HepG2 (cell line): ENCODE measurements around the gene SEPTIN10. TPM values are rescaled to one million over a fixed set of nuclear protein-coding genes. Genes with fewer than 3 reads are reported as not detected.
A peak's percentile ranks its signal among the peaks of the same experiment; 100 is the strongest.

Source experiments
- AGO1 ChIP-seq: fragments of 200-400 bp; formaldehyde crosslinking; IDR thresholded peaks from 2 replicates; pipeline ENCODE4 v1.6.1; 2017; ENCODE audit warnings: mild to moderate bottlenecking, low read depth, low read length, moderate library complexity; ENCODE audit not compliant: poor library complexity, severe bottlenecking
- ATF7 ChIP-seq, 2 experiments: fragments of 450-650 bp in 1 of 2; sonication (generic) in 1 of 2; formaldehyde crosslinking in 1 of 2; IDR thresholded peaks; 2 replicates each; pipeline versions ENCODE4 v1.4.0 to v1.6.1; 2016 to 2020; ENCODE audit warnings: antibody characterized with exemption in 1 of 2, mild to moderate bottlenecking in 1 of 2, missing genetic modification reagents in 1 of 2
- DMAP1 ChIP-seq: IDR thresholded peaks from 2 replicates; pipeline ENCODE4 v1.6.1; 2016
- HNRNPL ChIP-seq: fragments of 200-400 bp; formaldehyde crosslinking; IDR thresholded peaks from 2 replicates; pipeline ENCODE4 v1.6.1; 2017; ENCODE audit warnings: mild to moderate bottlenecking, low read depth, low read length
- PAWR ChIP-seq: sonication (generic); formaldehyde crosslinking; IDR thresholded peaks from 2 replicates; pipeline ENCODE4 v1.4.0; 2020; ENCODE audit warnings: missing genetic modification reagents, mild to moderate bottlenecking, borderline replicate concordance
- TP53 ChIP-seq: sonication (generic); formaldehyde crosslinking; conservative IDR thresholded peaks from 2 replicates; pipeline ENCODE4 v1.4.0; 2020; ENCODE audit warnings: missing genetic modification reagents
- ZBTB3 ChIP-seq: sonication (generic); formaldehyde crosslinking; IDR thresholded peaks from 2 replicates; pipeline ENCODE4 v1.4.0; 2020; ENCODE audit warnings: low read depth, mild to moderate bottlenecking, moderate library complexity, missing genetic modification reagents, borderline replicate concordance
- ZNF317 ChIP-seq: sonication (generic); formaldehyde crosslinking; IDR thresholded peaks from 2 replicates; pipeline ENCODE4 v1.5.0; 2020; ENCODE audit warnings: mild to moderate bottlenecking, missing genetic modification reagents
- ZNF510 ChIP-seq: sonication (generic); formaldehyde crosslinking; IDR thresholded peaks from 2 replicates; pipeline ENCODE4 v1.4.0; 2020; ENCODE audit warnings: low read depth, mild to moderate bottlenecking, missing genetic modification reagents
- polyA plus RNA-seq, 8 experiments: library from polyadenylated mRNA; depleted of rRNA in 3 of 8; stranded (reverse) in 7 of 8; unstranded in 1 of 8; fragments of >200 nt; fragmentation: Illumina TruSeq in 4 of 8; extraction: Trizol in 4 of 8; gene quantifications; 2 replicates each; pipeline versions ENCODE4 v1.2.1 to v1.2.3, GENCODE V29; 2011 to 2016; ENCODE audit warnings: low read depth in 4 of 8, missing spikeins in 1 of 8, mixed read lengths in 1 of 8; ENCODE audit not compliant: insufficient read depth in 1 of 8
- total RNA-seq, 5 experiments: library from RNA; depleted of rRNA; stranded (reverse); fragments of >200 nt; fragmentation: Illumina TruSeq; extraction: Trizol; gene quantifications; 2 replicates each; pipeline ENCODE4 v1.2.3, GENCODE V29; 2016; ENCODE audit warnings: low read depth in 1 of 5
- TF ChIP-seq, protein P1 (sequence below): sonication (generic); formaldehyde crosslinking; IDR thresholded peaks from 2 replicates; pipeline ENCODE4 v1.8.0; 2022; ENCODE audit warnings: mild to moderate bottlenecking, missing genetic modification reagents, moderate library complexity
- TF ChIP-seq, protein P2 (sequence below), 2 experiments: sonication (generic) in 1 of 2; formaldehyde crosslinking in 1 of 2; IDR thresholded peaks; 2 replicates each; pipeline versions ENCODE4 v1.6.1 to v1.9.0; 2014 to 2022; ENCODE audit warnings: antibody characterized with exemption in 1 of 2, borderline replicate concordance in 1 of 2, inconsistent platforms in 1 of 2, low read depth in 1 of 2, missing genetic modification reagents in 1 of 2
- TF ChIP-seq, protein P3 (sequence below): sonication (generic); formaldehyde crosslinking; IDR thresholded peaks from 2 replicates; pipeline ENCODE4 v1.5.0; 2020; ENCODE audit warnings: missing genetic modification reagents, mild to moderate bottlenecking, borderline replicate concordance

The SEPTIN10 gene
- total and polyA plus RNA-seq, 2 of the 13 experiments (the other 11 are each of a cell fraction or from before 2014, with no cell fraction given): 45.8 to 67.5 TPM

DNA sequence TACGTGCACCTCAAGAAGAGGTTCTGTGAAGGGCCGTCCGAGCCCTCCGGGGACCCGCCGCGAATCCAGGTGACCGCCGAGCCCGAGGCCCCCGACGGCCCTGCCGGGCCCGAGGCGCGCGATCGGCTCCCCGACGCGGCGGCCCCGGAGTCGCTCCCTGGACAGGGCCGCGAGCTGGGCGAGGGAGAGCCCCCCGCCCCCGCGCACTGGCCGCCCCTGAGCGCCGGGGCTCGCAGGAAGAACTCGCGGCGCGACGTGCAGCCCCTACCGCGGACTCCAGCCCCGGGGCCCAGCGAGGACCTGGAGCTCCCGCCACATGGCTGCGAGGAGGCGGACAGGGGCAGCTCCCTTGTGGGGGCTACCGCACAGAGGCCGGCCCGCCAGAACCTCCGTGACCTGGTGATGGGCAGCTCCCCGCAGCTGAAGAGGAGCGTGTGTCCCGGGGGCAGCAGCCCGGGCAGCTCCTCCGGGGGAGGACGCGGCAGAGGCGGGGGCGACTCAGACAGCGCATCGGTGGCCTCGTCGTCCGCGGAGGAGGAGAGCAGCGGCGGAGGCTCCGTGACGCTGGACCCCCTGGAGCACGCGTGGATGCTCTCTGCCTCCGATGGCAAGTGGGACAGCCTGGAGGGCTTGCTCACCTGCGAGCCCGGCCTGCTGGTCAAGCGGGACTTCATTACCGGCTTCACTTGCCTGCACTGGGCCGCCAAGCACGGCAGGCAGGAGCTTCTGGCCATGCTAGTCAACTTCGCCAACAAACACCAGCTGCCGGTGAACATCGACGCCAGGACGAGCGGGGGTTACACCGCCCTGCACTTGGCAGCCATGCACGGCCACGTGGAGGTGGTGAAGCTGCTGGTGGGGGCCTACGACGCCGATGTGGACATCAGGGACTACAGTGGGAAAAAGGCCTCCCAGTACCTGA is 1.2 kb upstream of the SEPTIN10 start (continued):
- TF ChIP-seq ZNF510 (CRISPR knock-in tag) (peak; percentile 83; the same call in 1 of the 2 replicates), PAWR (CRISPR knock-in tag) (peak; percentile 88; the same call in 1 of the 2 replicates), ATF7 (IDR thresholded peaks at IDR 0.05) (no peak), ATF7 (CRISPR knock-in tag; IDR thresholded peaks at IDR 0.05) (peak; percentile 20; the same call in 1 of the 2 replicates), ZNF317 (CRISPR knock-in tag) (peak; percentile 77; the same call in 1 of the 2 replicates), ZBTB3 (CRISPR knock-in tag) (0 out of 2 replicates have a peak, but pooled peaks have one; percentile 66), TP53 (CRISPR knock-in tag) (no peak), AGO1 (peak; percentile 51), HNRNPL (peak; percentile 68; the same call in 1 of the 2 replicates), DMAP1 (CRISPR knock-in tag) (peak; percentile 90)
- TF ChIP-seq, protein P1, sequence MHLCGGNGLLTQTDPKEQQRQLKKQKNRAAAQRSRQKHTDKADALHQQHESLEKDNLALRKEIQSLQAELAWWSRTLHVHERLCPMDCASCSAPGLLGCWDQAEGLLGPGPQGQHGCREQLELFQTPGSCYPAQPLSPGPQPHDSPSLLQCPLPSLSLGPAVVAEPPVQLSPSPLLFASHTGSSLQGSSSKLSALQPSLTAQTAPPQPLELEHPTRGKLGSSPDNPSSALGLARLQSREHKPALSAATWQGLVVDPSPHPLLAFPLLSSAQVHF: peak; percentile 53; the same call in 1 of the 2 replicates
- TF ChIP-seq, protein P2, sequence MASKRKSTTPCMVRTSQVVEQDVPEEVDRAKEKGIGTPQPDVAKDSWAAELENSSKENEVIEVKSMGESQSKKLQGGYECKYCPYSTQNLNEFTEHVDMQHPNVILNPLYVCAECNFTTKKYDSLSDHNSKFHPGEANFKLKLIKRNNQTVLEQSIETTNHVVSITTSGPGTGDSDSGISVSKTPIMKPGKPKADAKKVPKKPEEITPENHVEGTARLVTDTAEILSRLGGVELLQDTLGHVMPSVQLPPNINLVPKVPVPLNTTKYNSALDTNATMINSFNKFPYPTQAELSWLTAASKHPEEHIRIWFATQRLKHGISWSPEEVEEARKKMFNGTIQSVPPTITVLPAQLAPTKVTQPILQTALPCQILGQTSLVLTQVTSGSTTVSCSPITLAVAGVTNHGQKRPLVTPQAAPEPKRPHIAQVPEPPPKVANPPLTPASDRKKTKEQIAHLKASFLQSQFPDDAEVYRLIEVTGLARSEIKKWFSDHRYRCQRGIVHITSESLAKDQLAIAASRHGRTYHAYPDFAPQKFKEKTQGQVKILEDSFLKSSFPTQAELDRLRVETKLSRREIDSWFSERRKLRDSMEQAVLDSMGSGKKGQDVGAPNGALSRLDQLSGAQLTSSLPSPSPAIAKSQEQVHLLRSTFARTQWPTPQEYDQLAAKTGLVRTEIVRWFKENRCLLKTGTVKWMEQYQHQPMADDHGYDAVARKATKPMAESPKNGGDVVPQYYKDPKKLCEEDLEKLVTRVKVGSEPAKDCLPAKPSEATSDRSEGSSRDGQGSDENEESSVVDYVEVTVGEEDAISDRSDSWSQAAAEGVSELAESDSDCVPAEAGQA (IDR thresholded peaks at IDR 0.05; ENCODE audit: low read depth): 0 out of 2 replicates have a peak, but pooled peaks have one; percentile 12
- TF ChIP-seq, protein P2 (CRISPR knock-in tag; IDR thresholded peaks at IDR 0.05; ENCODE audit: borderline replicate concordance): no peak
- TF ChIP-seq, protein P3, sequence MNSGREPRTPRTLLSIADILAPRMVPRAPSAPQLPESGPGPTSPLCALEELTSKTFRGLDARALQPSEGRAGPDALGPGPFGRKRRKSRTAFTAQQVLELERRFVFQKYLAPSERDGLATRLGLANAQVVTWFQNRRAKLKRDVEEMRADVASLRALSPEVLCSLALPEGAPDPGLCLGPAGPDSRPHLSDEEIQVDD (CRISPR knock-in tag): peak; percentile 84; the same call in 1 of the 2 replicates
